ENCODE results near the gene WT1. TPM values are rescaled to one million over a fixed set of nuclear protein-coding genes. Genes with fewer than 3 reads are reported as not detected.

Gene WT1
- total and polyA plus RNA-seq, 2 of the 13 experiments (the other 11 are each of a cell fraction or from before 2014, with no cell fraction given) = 0.15 to 0.31 TPM

- H3K4me3 ChIP-seq (replicated peaks in 1 of 3; ENCODE audit: insufficient read depth in 1 of 3, low read depth in 2 of 3, low read length in 3 of 3) = no peak overlapping the region
- H4K20me1 ChIP-seq (ENCODE audit: insufficient read depth, low read length) = no peaks in the 10 kb centered on the region
- H3K27me3 ChIP-seq (ENCODE audit: control insufficient read depth in 1 of 2, insufficient read depth in 2 of 2, low read length in 2 of 2) = peaks cover 0 to 7% of the 10 kb centered on the region in 2 experiments; a peak in 1 of 5 replicates
- no peak overlapping the region for H2AFZ ChIP-seq (ENCODE audit: low read length)
- H3K79me2 ChIP-seq (ENCODE audit: insufficient read depth, low read length) = no peaks in the 10 kb centered on the region
- no peak for DNase-seq (ENCODE audit: low spot score)
- intact Hi-C loops (cut with micrococcal nuclease; ENCODE audit: unreplicated experiment) (no loop called here), in situ Hi-C loops (cut with HindIII; ENCODE audit: extremely low pct_ligation_motif_present, low pct_unique_long_range_greater_than_20kb) (no loop called here)
- H3K4me2 ChIP-seq (ENCODE audit: low read depth, low read length) = no peak overlapping the region
- WGBS (ENCODE audit: low lambda C conversion rate) = 32% methylated on average over 2 of the region's 2 CpGs
- no peaks in the 10 kb centered on the region for H3K36me3 ChIP-seq (replicated peaks in 1 of 2; ENCODE audit: control insufficient read depth in 1 of 2, insufficient read depth in 2 of 2, low read length in 2 of 2)
- ChIA-PET POLR2A (no interaction called here), CTCF (ENCODE audit: low intra/inter-chr PET ratio, low total read pairs) (no interaction called here)
- no peaks in the 10 kb centered on the region for H3K9me3 ChIP-seq (ENCODE audit: low read length)
- H3K9ac ChIP-seq (ENCODE audit: insufficient read depth, low read depth, low read length) = no peak overlapping the region
- no peak for FAIRE-seq
- no peak for ATAC-seq
- BruUV-seq (replicated peaks) = no TSS peak
- TF ChIP-seq CBX5 (CRISPR knock-in tag; IDR thresholded peaks at IDR 0.05; ENCODE audit: borderline replicate concordance) (no peak), ZNF781 (CRISPR knock-in tag; IDR thresholded peaks at IDR 0.05; ENCODE audit: borderline replicate concordance, not compliant biosample characterization) (no peak), TEAD3 (CRISPR knock-in tag; optimal IDR thresholded peaks at IDR 0.05; ENCODE audit: borderline replicate concordance) (no peak), SRSF9 (IDR thresholded peaks at IDR 0.05; ENCODE audit: borderline replicate concordance, insufficient read depth, low read depth, low read length, poor library complexity, severe bottlenecking) (no peak), ZNF652 (CRISPR knock-in tag; IDR thresholded peaks at IDR 0.05; ENCODE audit: borderline replicate concordance, low read depth) (no peak), ZFP37 (CRISPR knock-in tag; IDR thresholded peaks at IDR 0.05; ENCODE audit: borderline replicate concordance) (no peak), GATA4 (IDR thresholded peaks at IDR 0.05; ENCODE audit: borderline replicate concordance, low read depth) (no peak), REPIN1 (CRISPR knock-in tag; IDR thresholded peaks at IDR 0.05; ENCODE audit: borderline replicate concordance, low read depth) (no peak), ZMAT5 (CRISPR knock-in tag; IDR thresholded peaks at IDR 0.05; ENCODE audit: borderline replicate concordance, low read depth) (no peak)
- H3K27ac ChIP-seq (ENCODE audit: extremely low read length, insufficient read depth, low read length) = no peak overlapping the region
- no peaks in the 10 kb centered on the region for H3K4me1 ChIP-seq (ENCODE audit: insufficient read depth, low read length)
Measured at GRCh38 chr11:32456864-32457263, 21.5 kb upstream of the WT1 start.

- FAIRE-seq = no peak
- no peak for DNase-seq (ENCODE audit: low spot score)
- 0% methylated on average over 2 of the region's 2 CpGs for WGBS (ENCODE audit: low lambda C conversion rate)
- no peaks in the 10 kb centered on the region for H4K20me1 ChIP-seq (ENCODE audit: insufficient read depth, low read length)
- in situ Hi-C loops (cut with HindIII; ENCODE audit: extremely low pct_ligation_motif_present, low pct_unique_long_range_greater_than_20kb) (no loop called here), intact Hi-C loops (cut with micrococcal nuclease; ENCODE audit: unreplicated experiment) (no loop called here)
- no TSS peak for BruUV-seq (replicated peaks)
- H3K4me1 ChIP-seq (ENCODE audit: insufficient read depth, low read length) = no peaks in the 10 kb centered on the region
- no peak for ATAC-seq
- peaks cover 0 to 7% of the 10 kb centered on the region in 2 experiments; a peak in 1 of 5 replicates for H3K27me3 ChIP-seq (ENCODE audit: control insufficient read depth in 1 of 2, insufficient read depth in 2 of 2, low read length in 2 of 2)
- H3K27ac ChIP-seq (ENCODE audit: extremely low read length, insufficient read depth, low read length) = no peak overlapping the region
- no peaks in the 10 kb centered on the region for H3K36me3 ChIP-seq (replicated peaks in 1 of 2; ENCODE audit: control insufficient read depth in 1 of 2, insufficient read depth in 2 of 2, low read length in 2 of 2)
- H3K79me2 ChIP-seq (ENCODE audit: insufficient read depth, low read length) = no peaks in the 10 kb centered on the region
- H3K4me3 ChIP-seq (replicated peaks in 1 of 3; ENCODE audit: insufficient read depth in 1 of 3, low read depth in 2 of 3, low read length in 3 of 3) = no peak overlapping the region
- H3K4me2 ChIP-seq (ENCODE audit: low read depth, low read length) = no peak overlapping the region
- H3K9ac ChIP-seq (ENCODE audit: insufficient read depth, low read depth, low read length) = no peak overlapping the region
- ChIA-PET CTCF (ENCODE audit: low intra/inter-chr PET ratio, low total read pairs) (no interaction called here), POLR2A (no interaction called here)
- no peaks in the 10 kb centered on the region for H3K9me3 ChIP-seq (ENCODE audit: low read length)
- no peak overlapping the region for H2AFZ ChIP-seq (ENCODE audit: low read length)
- no peak for TF ChIP-seq CTCF (CRISPR knock-in tag; IDR thresholded peaks at IDR 0.05)
- TF ChIP-seq CREBL2 (CRISPR knock-in tag; IDR thresholded peaks at IDR 0.05; ENCODE audit: borderline replicate concordance) = no peak
- TF ChIP-seq ZNF724P (CRISPR knock-in tag; IDR thresholded peaks at IDR 0.05; ENCODE audit: borderline replicate concordance) = no peak
- TF ChIP-seq SNRNP70 (IDR thresholded peaks at IDR 0.05; ENCODE audit: low read depth, low read length) = no peak
- no peak for TF ChIP-seq MEIS1 (CRISPR knock-in tag; IDR thresholded peaks at IDR 0.05; ENCODE audit: borderline replicate concordance)
Measured at GRCh38 chr11:32454993-32455392, 19.7 kb upstream of the WT1 start.

Measured in HepG2 (cell line).